Measurements from ENCODE around the gene ZBTB20.

GRCh38 chr3:114660808-114661207 is 486.3 kb downstream of the ZBTB20 start:
- TF ChIP-seq RARB (CRISPR knock-in tag; IDR thresholded peaks at IDR 0.05), result no peak
- TF ChIP-seq ZFP3 (CRISPR knock-in tag; IDR thresholded peaks at IDR 0.05), result no peak
- TF ChIP-seq ESRRG (CRISPR knock-in tag; IDR thresholded peaks at IDR 0.05), result no peak
- no peak for TF ChIP-seq ZNF70 (CRISPR knock-in tag; IDR thresholded peaks at IDR 0.05)
- no peak for TF ChIP-seq CREB5 (CRISPR knock-in tag; IDR thresholded peaks at IDR 0.05; ENCODE audit: low read depth)
- TF ChIP-seq PATZ1 (CRISPR knock-in tag; IDR thresholded peaks at IDR 0.05; ENCODE audit: borderline replicate concordance), result no peak
- no peak for TF ChIP-seq ZNF565 (CRISPR knock-in tag; conservative IDR thresholded peaks at IDR 0.05; ENCODE audit: low read depth)

Measured in SK-N-SH treated with all-trans-retinoic acid at 6 μM for 48 hours (cell line).